DND-41 (cell line): ENCODE measurements around the gene RNU1-1.
"Not testable (repeated sequence)": the region's sequence is repeated elsewhere in the genome, so short reads cannot be mapped to it uniquely, and the experiment has no call there.

ENCODE experiments used
- ATAC-seq: fragments of 200-7000 bp; cut with Tn5 transposase; 3 replicates; pipeline ENCODE4 v1.9.1; 2021; ENCODE audit warnings: low read depth; ENCODE audit not compliant: insufficient read depth
- DNase-seq: peaks from one replicate; pipeline ENCODE4 v3.0.0-alpha.2; 2020
- H2AFZ ChIP-seq: 2 replicates; pipeline ENCODE4 v1.6.0; 2012; ENCODE audit warnings: low read depth, low read length
- H3K27ac ChIP-seq: 2 replicates; pipeline ENCODE4 v1.5.1; 2012; ENCODE audit warnings: low read length, inconsistent platforms
- H3K27me3 ChIP-seq: fragments of 200-600 bp; sonication (generic); 2 replicates; pipeline ENCODE4 v1.6.0; 2012; ENCODE audit warnings: low read length, mild to moderate bottlenecking, inconsistent platforms; ENCODE audit not compliant: insufficient read depth, poor library complexity
- H3K36me3 ChIP-seq: 2 replicates; pipeline ENCODE4 v1.5.1; 2012; ENCODE audit warnings: low read length, inconsistent platforms; ENCODE audit not compliant: insufficient read depth
- H3K4me1 ChIP-seq: 2 replicates; pipeline ENCODE4 v1.5.1; 2012; ENCODE audit warnings: mild to moderate bottlenecking, low read length; ENCODE audit not compliant: insufficient read depth
- H3K4me2 ChIP-seq: 2 replicates; pipeline ENCODE4 v1.6.0; 2012; ENCODE audit warnings: mild to moderate bottlenecking, moderate library complexity, low read length, inconsistent platforms; ENCODE audit not compliant: insufficient read depth
- H3K4me3 ChIP-seq, 2 experiments: fragments of 200-600 bp in 1 of 2; shearing (Covaris generic) in 1 of 2; 2 replicates each; pipeline ENCODE4 v1.5.1; 2012 to 2016; ENCODE audit warnings: inconsistent platforms in 2 of 2, low read length in 2 of 2, mild to moderate bottlenecking in 2 of 2, low read depth in 1 of 2, moderate library complexity in 1 of 2
- H3K79me2 ChIP-seq: 2 replicates; pipeline ENCODE4 v1.6.0; 2012; ENCODE audit warnings: low read length, inconsistent platforms; ENCODE audit not compliant: insufficient read depth
- H3K9ac ChIP-seq: 2 replicates; pipeline ENCODE4 v1.6.0; 2012; ENCODE audit warnings: low read depth, mild to moderate bottlenecking, inconsistent platforms, low read length, moderate library complexity
- H3K9me3 ChIP-seq: 2 replicates; pipeline ENCODE4 v1.5.1; 2012; ENCODE audit warnings: low read length, moderate library complexity, mild to moderate bottlenecking, inconsistent platforms; ENCODE audit not compliant: insufficient read depth, severe bottlenecking
- H4K20me1 ChIP-seq: 2 replicates; pipeline ENCODE4 v1.6.0; 2012; ENCODE audit warnings: low read length; ENCODE audit not compliant: insufficient read depth

The RNU1-1 gene

DNA sequence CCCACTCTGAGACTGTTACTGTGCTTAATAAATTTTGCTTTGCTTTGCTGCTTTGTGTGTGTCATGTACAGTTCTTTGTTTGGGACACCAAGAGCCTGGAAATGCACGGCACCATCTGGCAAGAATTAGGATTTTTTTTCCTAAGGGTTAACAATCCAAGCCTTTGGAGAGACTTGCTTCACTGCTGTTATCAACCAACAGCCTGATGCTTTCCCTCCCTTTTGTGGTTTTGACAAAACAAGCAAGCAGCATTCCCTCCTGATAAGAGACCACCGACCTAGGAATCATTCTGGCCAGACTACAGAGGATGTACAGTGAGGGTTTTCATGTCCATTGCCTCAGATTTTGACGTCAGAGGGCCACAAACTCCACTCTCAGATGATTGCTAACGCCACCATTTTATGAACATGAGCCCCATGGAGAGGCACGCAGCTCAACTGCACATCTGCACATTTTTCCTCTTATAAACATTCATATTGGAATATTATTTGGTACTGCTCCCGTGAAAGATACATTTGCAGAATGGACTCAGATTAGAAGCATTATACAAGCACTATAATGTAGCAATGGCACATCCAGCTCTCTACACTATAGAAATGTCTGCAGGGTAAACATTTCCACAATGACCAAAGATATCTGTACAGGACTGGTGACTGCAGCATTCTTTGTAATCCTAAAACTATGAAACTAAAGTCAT, 5.3 kb upstream of the RNU1-1 start:
- H3K79me2 ChIP-seq, DNase-seq, H2AFZ ChIP-seq, ATAC-seq, H4K20me1 ChIP-seq, H3K4me3 ChIP-seq, H3K27ac ChIP-seq, H3K9me3 ChIP-seq, H3K9ac ChIP-seq, H3K27me3 ChIP-seq, H3K4me2 ChIP-seq, H3K36me3 ChIP-seq, H3K4me1 ChIP-seq: not testable (repeated sequence)

DNA sequence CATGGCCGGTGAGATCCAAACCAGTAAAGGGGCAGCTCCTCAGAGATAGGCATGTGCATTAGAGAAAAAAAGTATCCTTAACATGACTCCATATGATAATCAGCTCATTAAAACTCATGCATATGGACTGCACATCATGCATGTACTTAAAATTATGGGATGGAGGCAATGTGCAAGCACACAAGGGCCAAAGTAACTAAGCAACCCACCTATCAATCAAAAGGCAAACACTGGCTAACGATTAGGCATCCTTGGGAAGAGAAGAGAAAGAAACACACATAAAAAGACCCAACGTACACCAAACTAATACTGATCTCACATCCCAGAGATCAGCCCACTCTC, 4.8 kb upstream of the RNU1-1 start:
- H3K4me2 ChIP-seq, H3K27me3 ChIP-seq, H3K4me1 ChIP-seq, H4K20me1 ChIP-seq, H3K36me3 ChIP-seq, DNase-seq, H3K9ac ChIP-seq, H3K79me2 ChIP-seq, H2AFZ ChIP-seq, H3K27ac ChIP-seq, ATAC-seq, H3K4me3 ChIP-seq, H3K9me3 ChIP-seq: not testable (repeated sequence)

DNA sequence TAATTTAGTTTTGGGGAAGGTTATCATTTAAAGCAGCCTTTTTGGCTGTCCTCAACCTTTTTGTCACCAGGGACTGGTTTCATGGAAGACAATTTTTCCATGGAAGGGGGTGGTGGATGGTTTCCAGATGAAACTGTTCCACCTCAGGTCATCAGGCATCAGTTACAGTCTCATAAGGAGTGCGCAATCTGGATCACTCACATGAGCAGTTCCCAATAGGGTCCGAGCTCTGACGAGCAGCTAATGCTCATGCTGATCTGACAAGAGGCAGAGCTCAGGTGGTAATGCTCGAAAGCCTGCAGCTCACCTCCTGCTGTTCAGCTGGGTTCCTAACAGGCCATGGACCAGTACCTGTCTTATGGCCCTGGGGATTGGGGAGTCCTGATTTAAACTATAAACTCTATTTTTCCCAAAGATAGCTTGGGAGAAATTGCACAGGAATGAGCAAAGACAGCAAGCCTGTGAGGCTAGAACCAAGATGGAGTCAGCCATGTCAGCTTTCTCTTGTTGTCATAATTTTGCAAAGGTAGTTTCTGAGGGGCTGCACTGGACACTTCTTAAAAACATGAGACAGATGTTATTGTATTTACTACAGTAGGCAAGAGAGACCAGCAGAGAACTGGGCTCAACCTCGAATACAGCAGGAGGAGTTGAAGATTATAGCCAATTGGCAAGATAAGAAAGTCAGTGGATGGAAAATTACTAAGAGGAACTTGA, 2.8 kb upstream of the RNU1-1 start:
- H3K79me2 ChIP-seq, H3K36me3 ChIP-seq, ATAC-seq, H3K4me3 ChIP-seq, H3K9ac ChIP-seq, H4K20me1 ChIP-seq, H3K27me3 ChIP-seq, DNase-seq, H3K4me2 ChIP-seq, H3K9me3 ChIP-seq, H3K27ac ChIP-seq, H2AFZ ChIP-seq: not testable (repeated sequence)
- peaks cover 12% of the 10 kb centered on the region; the same call in 1 of the 2 replicates for H3K4me1 ChIP-seq

DNA sequence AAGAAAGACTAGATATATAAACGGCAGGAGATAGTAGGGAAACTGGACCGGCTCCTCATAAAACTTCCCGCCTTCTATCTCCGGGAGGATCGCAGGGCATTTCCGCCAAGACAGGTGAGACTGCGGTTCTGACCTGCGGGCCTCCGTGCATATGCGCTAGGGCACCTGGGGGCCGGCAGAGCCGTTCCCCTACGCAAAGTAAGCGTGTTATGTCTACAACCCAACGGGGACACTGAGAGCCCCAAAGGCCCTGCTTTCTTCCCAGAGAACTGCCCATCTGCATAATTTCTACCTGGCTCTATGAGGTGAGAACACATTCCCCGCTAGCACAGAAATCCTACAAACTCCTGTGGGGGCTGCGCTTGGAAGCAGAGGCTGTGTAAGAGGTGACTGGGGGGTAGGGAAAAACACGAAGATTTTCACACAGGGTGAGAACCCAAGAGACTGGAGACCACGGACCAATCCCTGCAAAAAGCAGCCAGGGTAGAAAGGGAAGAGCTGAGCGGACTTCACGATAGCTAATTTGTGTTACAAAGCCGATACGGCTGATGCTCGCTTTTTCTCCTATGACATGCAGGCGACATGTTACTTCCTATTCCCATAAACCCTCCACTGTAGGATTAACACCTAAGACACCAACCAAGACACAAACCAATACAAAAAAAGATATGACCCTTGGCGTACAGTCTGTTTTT, 526 bp downstream of the RNU1-1 start:
- Histone ChIP-seq H3K4me1 (peaks cover 12% of the 10 kb centered on the region; the same call in 1 of the 2 replicates), H3K4me2 (peak overlapping the region; percentile 27; the same call in 1 of the 2 replicates), H3K4me3 (peak overlapping the region in 1 of 2 experiments; percentile 41; a peak in 1 of 4 replicates), H3K27ac (peak overlapping the region; percentile 54; the same call in 1 of the 2 replicates)
- peak; percentile 79 for DNase-seq
- not testable (repeated sequence) for H3K9me3 ChIP-seq, H4K20me1 ChIP-seq, H3K36me3 ChIP-seq, H3K79me2 ChIP-seq, H3K9ac ChIP-seq, H3K27me3 ChIP-seq, H2AFZ ChIP-seq
- peak; percentile 97 for ATAC-seq

DNA sequence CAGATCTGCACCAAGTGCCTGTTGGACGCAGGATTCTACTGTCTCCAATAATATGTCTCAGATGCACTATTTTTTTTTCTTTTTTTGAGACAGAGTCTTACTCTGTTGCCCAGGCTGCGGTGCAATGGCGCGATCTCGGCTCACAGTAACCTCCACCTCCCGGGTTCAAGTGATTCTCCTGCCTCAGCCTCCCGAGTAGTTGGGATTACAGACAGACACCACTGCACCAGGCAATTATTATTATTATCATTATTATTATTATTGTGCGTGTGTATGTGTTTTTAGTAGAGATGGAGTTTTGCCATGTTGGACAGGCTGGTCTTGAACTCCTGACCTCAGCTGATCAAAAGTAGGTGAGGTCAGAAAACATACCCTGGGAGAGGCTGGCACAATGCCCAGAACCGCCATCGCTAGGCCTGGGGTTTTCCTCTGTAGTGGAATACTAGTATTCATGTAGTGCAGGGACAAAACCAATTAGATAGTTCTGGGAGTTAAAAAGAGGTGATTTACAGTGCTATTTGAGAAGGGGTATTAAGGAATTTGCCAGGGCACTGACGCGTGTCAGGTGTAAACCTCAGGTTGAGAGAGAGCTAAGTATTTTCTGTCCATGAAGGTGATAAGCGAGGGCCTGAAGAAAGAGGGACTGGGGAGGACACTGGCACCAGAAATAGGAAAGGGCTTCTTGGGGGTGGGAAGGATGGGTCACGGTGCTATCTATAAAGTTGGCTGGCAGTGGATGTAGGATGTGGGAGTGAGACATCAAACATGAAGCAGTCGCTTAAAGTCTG, 1.3 kb downstream of the RNU1-1 start:
- not testable (repeated sequence) for H3K79me2 ChIP-seq, H3K4me2 ChIP-seq, ATAC-seq, H3K9me3 ChIP-seq, H3K9ac ChIP-seq, H3K27ac ChIP-seq, DNase-seq, H3K4me3 ChIP-seq, H3K36me3 ChIP-seq, H3K27me3 ChIP-seq, H4K20me1 ChIP-seq, H2AFZ ChIP-seq
- H3K4me1 ChIP-seq: peaks cover 12% of the 10 kb centered on the region; the same call in 1 of the 2 replicates

DNA sequence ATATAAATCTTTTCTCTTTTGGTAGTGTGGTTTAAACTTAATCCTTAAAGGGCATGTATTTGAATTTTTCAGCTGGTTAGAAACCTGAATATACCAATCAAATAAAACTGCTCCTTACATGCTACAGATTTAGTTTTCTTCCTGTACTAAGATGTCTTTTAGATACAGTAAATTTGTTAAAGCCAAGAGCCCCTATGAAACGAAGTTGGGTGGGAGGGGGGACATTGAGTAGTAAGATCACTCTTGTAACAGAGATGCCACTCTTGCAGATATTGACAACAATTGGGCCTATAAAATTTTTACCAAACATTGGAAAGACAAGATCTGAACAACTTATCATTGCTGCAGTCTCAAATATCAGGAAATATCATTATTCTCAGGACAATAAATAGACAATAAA, 2.2 kb downstream of the RNU1-1 start:
- not testable (repeated sequence) for DNase-seq, H3K79me2 ChIP-seq, H3K4me2 ChIP-seq, H3K9ac ChIP-seq, H3K27ac ChIP-seq, ATAC-seq, H3K36me3 ChIP-seq, H3K27me3 ChIP-seq, H3K4me3 ChIP-seq, H4K20me1 ChIP-seq, H2AFZ ChIP-seq, H3K9me3 ChIP-seq
- peaks cover 12% of the 10 kb centered on the region; the same call in 1 of the 2 replicates for H3K4me1 ChIP-seq

DNA sequence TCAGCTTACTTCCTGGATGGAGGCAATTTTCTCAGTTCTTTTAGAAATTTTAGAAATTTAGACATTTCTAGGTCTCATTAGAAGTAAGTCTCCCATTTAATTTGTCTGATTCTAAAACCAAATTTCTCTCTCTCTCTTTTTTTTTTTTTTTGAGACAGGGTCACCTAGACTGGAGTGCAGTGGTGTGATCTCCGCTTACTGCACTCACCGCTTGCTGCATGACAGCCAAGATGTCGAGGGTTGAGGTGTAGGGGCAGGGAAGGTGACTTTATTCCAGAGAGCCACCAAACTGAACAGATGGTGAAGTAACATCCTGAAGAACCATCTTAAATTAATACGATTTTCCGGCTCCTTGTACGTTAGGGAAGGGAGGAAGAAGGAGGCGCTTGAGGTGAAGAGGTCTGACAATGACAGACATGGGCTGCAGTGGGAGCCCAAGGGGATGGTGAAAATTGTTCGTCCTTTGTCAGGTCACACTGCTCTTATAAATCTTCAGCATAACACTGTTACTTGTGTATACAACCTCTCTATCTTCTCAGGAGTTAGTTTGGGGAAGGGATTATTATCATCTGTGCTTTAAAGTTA, 5.1 kb downstream of the RNU1-1 start:
- H3K27me3 ChIP-seq, H3K79me2 ChIP-seq, H2AFZ ChIP-seq, H3K4me3 ChIP-seq, H3K4me2 ChIP-seq, H3K9ac ChIP-seq, H4K20me1 ChIP-seq, ATAC-seq, H3K27ac ChIP-seq, H3K36me3 ChIP-seq, H3K9me3 ChIP-seq: not testable (repeated sequence)
- peaks cover 12% of the 10 kb centered on the region; the same call in 1 of the 2 replicates for H3K4me1 ChIP-seq
- peak; percentile 33 for DNase-seq
